ENCODE results near the gene TSPAN18. TPM values are rescaled to one million over a fixed set of nuclear protein-coding genes. Genes with fewer than 3 reads are reported as not detected.

The TSPAN18 gene
- total and polyA plus RNA-seq, 2 experiments from 2014 or later: 6.0 to 10.6 TPM

- H3K36me3 Mint-ChIP-seq (ENCODE audit: low read depth): no peaks in the 10 kb centered on the region
- H3K9me3 Mint-ChIP-seq: no peaks in the 10 kb centered on the region; the same call in 2 of the 3 replicates
- DNase-seq (ENCODE audit: low spot score): peak; percentile 67
- Histone ChIP-seq H3K4me2 (peak overlapping the region; percentile 72; the same call in 1 of the 2 replicates), H3K4me1 (ENCODE audit: insufficient read depth) (peaks cover 51% of the 10 kb centered on the region), H3F3A (replicated peaks; ENCODE audit: low read depth) (peaks cover 8% of the 10 kb centered on the region), H3K27me3 (ENCODE audit: insufficient read depth) (no peaks in the 10 kb centered on the region), H3K36me3 (ENCODE audit: insufficient read depth) (no peaks in the 10 kb centered on the region), H3K79me2 (replicated peaks; ENCODE audit: insufficient read depth) (no peaks in the 10 kb centered on the region), H3K4me3 (no peak overlapping the region), H3K27ac (ENCODE audit: low read depth) (0 out of 2 replicates have a peak overlapping the region, but pooled peaks have one; percentile 50), H2AFZ (peak overlapping the region; percentile 45), H4K20me1 (replicated peaks; ENCODE audit: insufficient read depth) (no peaks in the 10 kb centered on the region), H3K9me2 (ENCODE audit: insufficient read depth) (no peaks in the 10 kb centered on the region)
- TF ChIP-seq CTCF (conservative IDR thresholded peaks at IDR 0.05; ENCODE audit: low read depth in 2 of 2) (peak in 1 of 2 experiments; percentile 14; a peak in 2 of 4 replicates), ZNF462 (CRISPR knock-in tag; IDR thresholded peaks at IDR 0.05) (0 out of 2 replicates have a peak, but pooled peaks have one; percentile 12), NANOG (IDR thresholded peaks at IDR 0.05; ENCODE audit: borderline replicate concordance) (no peak), EZH2phosphoT487 (IDR thresholded peaks at IDR 0.05; ENCODE audit: unreplicated experiment) (no peak), ZNF114 (CRISPR knock-in tag; IDR thresholded peaks at IDR 0.05) (no peak), REST (IDR thresholded peaks at IDR 0.05; ENCODE audit: unreplicated experiment) (no peak)
- H3K4me3 Mint-ChIP-seq: no peak overlapping the region
- H3K27me3 Mint-ChIP-seq (ENCODE audit: insufficient read depth, low read depth, poor library complexity): peaks cover 17% of the 10 kb centered on the region
- peak; percentile 30 for ATAC-seq
- H3K4me1 Mint-ChIP-seq: peaks cover 46% of the 10 kb centered on the region
- no peak overlapping the region for H3K27ac Mint-ChIP-seq
Observed at GRCh38 chr11:44964526-44965209, 237.9 kb downstream of the TSPAN18 start.

Measured in GM23338 (cell line).